Measurements from ENCODE around the gene FMO5. TPM values are rescaled to one million over a fixed set of nuclear protein-coding genes. Genes with fewer than 3 reads are reported as not detected.
A peak's percentile ranks its signal among the peaks of the same experiment; 100 is the strongest.

The FMO5 gene, protein sequence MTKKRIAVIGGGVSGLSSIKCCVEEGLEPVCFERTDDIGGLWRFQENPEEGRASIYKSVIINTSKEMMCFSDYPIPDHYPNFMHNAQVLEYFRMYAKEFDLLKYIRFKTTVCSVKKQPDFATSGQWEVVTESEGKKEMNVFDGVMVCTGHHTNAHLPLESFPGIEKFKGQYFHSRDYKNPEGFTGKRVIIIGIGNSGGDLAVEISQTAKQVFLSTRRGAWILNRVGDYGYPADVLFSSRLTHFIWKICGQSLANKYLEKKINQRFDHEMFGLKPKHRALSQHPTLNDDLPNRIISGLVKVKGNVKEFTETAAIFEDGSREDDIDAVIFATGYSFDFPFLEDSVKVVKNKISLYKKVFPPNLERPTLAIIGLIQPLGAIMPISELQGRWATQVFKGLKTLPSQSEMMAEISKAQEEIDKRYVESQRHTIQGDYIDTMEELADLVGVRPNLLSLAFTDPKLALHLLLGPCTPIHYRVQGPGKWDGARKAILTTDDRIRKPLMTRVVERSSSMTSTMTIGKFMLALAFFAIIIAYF
- 1 to 10 TPM; 1.2 to 2.9 (median 2.1) TPM for total RNA-seq

DNA sequence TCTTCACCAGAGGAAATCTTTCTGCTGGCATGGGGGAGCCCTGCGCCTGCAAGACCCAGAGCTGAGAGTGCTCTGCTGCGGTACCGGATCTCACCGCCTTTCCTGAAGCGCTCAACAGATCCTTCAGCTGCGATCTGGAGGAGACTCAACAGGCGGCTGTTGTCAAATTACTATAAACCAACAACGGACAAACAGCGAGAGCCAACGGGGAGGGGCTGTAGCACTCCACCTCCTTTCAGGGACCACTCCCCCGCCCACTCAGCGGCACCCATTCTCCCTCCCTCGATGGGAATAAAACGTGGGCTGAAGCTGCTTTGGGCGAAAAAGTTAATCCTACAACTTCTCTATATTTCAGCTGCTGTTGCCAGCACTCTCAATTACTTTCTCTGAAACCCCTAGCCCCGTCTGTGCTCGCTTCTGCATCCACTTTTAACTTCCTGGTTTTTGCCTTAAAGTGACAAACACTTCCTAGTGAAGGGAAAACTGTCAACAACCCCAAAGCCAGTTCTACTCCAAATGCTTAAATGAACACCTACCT lies at the start of gene FMO5:
TSS of gene FMO5 (minus strand) at position 147 of the 538 bp plus-strand sequence. CDS start 310 bp downstream, outside the sequence.
- TF ChIP-seq POLR2A (IDR thresholded peaks at IDR 0.05; ENCODE audit: low read depth) (no peak), EP300 (IDR thresholded peaks at IDR 0.05) (no peak), POLR2AphosphoS5 (IDR thresholded peaks at IDR 0.05) (peak; percentile 35 to 44)
- TF ChIP-seq, protein P1, sequence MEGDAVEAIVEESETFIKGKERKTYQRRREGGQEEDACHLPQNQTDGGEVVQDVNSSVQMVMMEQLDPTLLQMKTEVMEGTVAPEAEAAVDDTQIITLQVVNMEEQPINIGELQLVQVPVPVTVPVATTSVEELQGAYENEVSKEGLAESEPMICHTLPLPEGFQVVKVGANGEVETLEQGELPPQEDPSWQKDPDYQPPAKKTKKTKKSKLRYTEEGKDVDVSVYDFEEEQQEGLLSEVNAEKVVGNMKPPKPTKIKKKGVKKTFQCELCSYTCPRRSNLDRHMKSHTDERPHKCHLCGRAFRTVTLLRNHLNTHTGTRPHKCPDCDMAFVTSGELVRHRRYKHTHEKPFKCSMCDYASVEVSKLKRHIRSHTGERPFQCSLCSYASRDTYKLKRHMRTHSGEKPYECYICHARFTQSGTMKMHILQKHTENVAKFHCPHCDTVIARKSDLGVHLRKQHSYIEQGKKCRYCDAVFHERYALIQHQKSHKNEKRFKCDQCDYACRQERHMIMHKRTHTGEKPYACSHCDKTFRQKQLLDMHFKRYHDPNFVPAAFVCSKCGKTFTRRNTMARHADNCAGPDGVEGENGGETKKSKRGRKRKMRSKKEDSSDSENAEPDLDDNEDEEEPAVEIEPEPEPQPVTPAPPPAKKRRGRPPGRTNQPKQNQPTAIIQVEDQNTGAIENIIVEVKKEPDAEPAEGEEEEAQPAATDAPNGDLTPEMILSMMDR (IDR thresholded peaks at IDR 0.05) = peak; percentile 19 to 53 (median 27)
- Histone ChIP-seq H3K9me3 (no peaks in the 10 kb centered on the region), H3K27me3 (no peaks in the 10 kb centered on the region), H3K4me1 (peaks cover 4 to 14% (median 12%) of the 10 kb centered on the region in 4 donors), H3K4me3 (peak within 1 kb of the TSS; percentile 59 to 74 (median 66)), H3K27ac (replicated peaks in 1 of 4) (peak within 1 kb of the TSS; percentile 59 to 80 (median 76)), H3K36me3 (no peaks in the 10 kb centered on the region)
- WGBS = 0% methylated on average over 17 of the region's 17 CpGs
- intact Hi-C loops (cut with DNase I) = no loop called here
- peak; percentile 93 for DNase-seq (ENCODE audit: extremely low spot score)

DNA sequence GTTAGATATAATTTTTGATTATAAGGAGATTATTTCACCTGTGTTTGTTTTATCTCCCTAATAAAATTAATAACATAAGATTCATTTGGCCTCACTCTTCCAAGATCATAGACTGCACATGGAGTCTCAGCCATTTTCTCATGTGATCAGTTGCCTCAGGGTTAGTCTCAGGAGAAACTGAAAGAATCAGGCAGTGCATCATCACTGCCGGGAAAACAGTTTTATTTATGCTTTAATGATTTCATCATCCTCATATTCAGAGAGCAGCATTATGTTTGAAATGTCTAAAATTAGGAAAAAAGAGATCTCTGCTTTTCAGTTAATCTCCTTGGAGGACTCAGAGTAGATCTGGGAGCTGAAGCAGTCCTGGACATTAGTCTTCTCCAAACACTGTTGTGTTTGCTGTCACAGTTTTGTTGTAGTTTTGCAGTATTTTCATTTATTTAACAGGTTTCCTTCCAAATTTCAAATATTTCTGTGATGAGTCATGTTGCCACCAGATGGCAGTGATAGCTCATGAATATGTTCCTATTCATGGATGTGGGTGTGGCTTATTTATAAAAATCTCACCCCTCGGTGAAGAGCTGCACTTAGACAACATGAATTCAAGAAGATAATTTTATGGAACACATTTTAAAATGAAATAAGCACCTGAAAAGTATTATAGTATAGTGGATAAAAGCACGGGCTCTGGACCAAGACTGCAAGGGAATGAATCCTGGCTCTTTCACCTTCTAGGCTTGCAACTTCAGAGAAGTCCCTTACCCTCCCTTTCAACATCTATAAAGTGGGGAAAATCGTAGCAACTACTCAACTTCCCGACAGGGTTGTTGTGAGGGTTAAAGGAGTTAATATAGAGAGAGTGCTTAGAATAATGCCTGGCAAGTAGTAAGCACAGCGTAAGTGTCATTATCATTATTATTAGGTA lies 48.5 kb upstream of the FMO5 start:
- Histone ChIP-seq H3K27ac (replicated peaks in 1 of 4) (peak overlapping the region in 3 of 4 donors; percentile 37 to 56 (median 52)), H3K4me3 (no peak overlapping the region), H3K27me3 (no peaks in the 10 kb centered on the region), H3K36me3 (peaks cover 24 to 74% (median 43%) of the 10 kb centered on the region in 4 donors), H3K9me3 (no peaks in the 10 kb centered on the region), H3K4me1 (peaks cover 0 to 13% (median 10%) of the 10 kb centered on the region in 4 donors)
- no peak for DNase-seq (ENCODE audit: extremely low spot score)
- TF ChIP-seq POLR2AphosphoS5 (IDR thresholded peaks at IDR 0.05) (peak in 1 of 2 donors; percentile 23), EP300 (IDR thresholded peaks at IDR 0.05) (no peak)
- TF ChIP-seq, protein P1 (IDR thresholded peaks at IDR 0.05) = peak; percentile 37 to 48 (median 48)
- intact Hi-C loops (cut with DNase I) = loop anchor here (5.0 to 10.0 kb wide), 2 partner anchors 114 to 621 kb away; no protein-coding TSS in a partner anchor
- 47% methylated on average over 6 of the region's 6 CpGs for WGBS

DNA sequence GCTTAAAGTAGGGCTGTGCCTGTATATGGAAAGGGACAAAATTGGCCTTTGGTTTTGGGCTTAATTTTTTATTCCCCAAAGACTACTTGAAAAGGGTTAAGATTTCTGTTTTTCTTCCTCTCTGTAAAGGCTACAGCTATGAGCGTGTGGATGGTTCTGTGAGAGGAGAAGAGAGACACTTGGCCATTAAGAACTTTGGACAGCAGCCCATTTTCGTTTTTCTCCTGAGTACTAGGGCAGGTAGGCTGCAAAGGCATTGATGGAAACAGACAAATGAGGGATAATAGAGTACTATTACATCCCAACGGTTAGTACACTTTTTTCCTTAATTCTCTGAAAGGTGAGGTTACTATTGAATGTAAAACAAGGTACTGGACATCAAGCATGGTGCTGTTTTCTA lies 46.9 kb upstream of the FMO5 start:
- Histone ChIP-seq H3K27ac (replicated peaks in 1 of 4) (no peak overlapping the region), H3K9me3 (no peaks in the 10 kb centered on the region), H3K4me3 (no peak overlapping the region), H3K36me3 (peaks cover 20 to 78% (median 44%) of the 10 kb centered on the region in 4 donors), H3K4me1 (peaks cover 0 to 13% (median 10%) of the 10 kb centered on the region in 4 donors), H3K27me3 (no peaks in the 10 kb centered on the region)
- no peak for TF ChIP-seq POLR2A (IDR thresholded peaks at IDR 0.05; ENCODE audit: low read depth)
- TF ChIP-seq, protein P1 (IDR thresholded peaks at IDR 0.05) = no peak
- no peak for TF ChIP-seq POLR2AphosphoS5 (IDR thresholded peaks at IDR 0.05)
- TF ChIP-seq EP300 (IDR thresholded peaks at IDR 0.05) = no peak
- DNase-seq (ENCODE audit: extremely low spot score) = no peak
- intact Hi-C loops (cut with DNase I) = loop anchor here (5.0 to 10.0 kb wide), 2 partner anchors 115 to 623 kb away; no protein-coding TSS in a partner anchor
- WGBS = 50% methylated on average over 3 of the region's 3 CpGs

DNA sequence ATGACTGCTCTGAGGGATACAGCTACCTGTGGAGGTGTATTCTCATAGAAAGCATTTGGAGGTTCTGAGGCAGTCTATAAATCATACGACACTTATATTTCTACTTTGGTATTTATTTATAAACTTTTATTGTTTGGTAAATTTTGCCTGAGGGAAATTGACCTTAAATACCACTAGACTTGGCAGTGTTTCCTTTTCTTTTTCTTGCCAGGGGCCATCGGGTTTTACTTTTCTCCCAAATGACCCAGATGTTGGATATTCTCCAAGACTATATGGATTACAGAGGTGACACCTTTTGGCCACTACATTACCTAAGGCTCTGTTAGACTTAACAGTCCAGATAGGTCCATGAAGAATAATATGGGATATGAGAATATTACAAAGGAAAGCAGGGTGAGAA lies 45.6 kb upstream of the FMO5 start:
- Histone ChIP-seq H3K4me3 (no peak overlapping the region), H3K36me3 (peaks cover 13 to 78% (median 39%) of the 10 kb centered on the region in 4 donors), H3K4me1 (peaks cover 0 to 13% (median 10%) of the 10 kb centered on the region in 4 donors), H3K9me3 (no peaks in the 10 kb centered on the region), H3K27me3 (no peaks in the 10 kb centered on the region), H3K27ac (replicated peaks in 1 of 4) (no peak overlapping the region)
- DNase-seq (ENCODE audit: extremely low spot score) = no peak
- WGBS = 58% methylated on average over 2 of the region's 2 CpGs
- TF ChIP-seq POLR2AphosphoS5 (IDR thresholded peaks at IDR 0.05) = no peak
- TF ChIP-seq POLR2A (IDR thresholded peaks at IDR 0.05; ENCODE audit: low read depth) = no peak
- TF ChIP-seq, protein P1 (IDR thresholded peaks at IDR 0.05) = no peak
- intact Hi-C loops (cut with DNase I) = loop anchor here (5.0 to 10.0 kb wide), 2 partner anchors 117 to 624 kb away; no protein-coding TSS in a partner anchor

Measured in esophagus muscularis mucosa (tissue), 4 donors.